HL-60 (cell line): Measurements from ENCODE around the gene KRT15.

ENCODE experiments used
- DNase-seq, 2 experiments: peaks; one replicate each; pipeline ENCODE4 v3.0.0-alpha.2; 2010 to 2020; ENCODE audit warnings: low read depth in 1 of 2, low spot score in 1 of 2
- H3K27ac ChIP-seq: fragments of 250-450 bp; sonication (Bioruptor Pico); replicated peaks from 2 replicates; pipeline ENCODE4 v1.5.1; 2020; ENCODE audit warnings: mild to moderate bottlenecking, moderate library complexity
- H3K27me3 ChIP-seq: fragments of 250-450 bp; sonication (Bioruptor Pico); 2 replicates; pipeline ENCODE4 v1.5.1; 2021; ENCODE audit warnings: mild to moderate bottlenecking, moderate library complexity; ENCODE audit not compliant: insufficient read depth, poor library complexity, severe bottlenecking
- H3K4me3 ChIP-seq: replicated peaks from 2 replicates; pipeline ENCODE4 v1.5.1; 2011; ENCODE audit warnings: mild to moderate bottlenecking, control low read depth, low read length; ENCODE audit not compliant: insufficient read depth
- CTCF ChIP-seq: IDR thresholded peaks from one replicate; pipeline ENCODE4 v1.5.1; 2011; ENCODE audit warnings: low read length, control low read depth, inconsistent platforms; ENCODE audit not compliant: insufficient read depth
- GABPA ChIP-seq: IDR thresholded peaks from 2 replicates; pipeline ENCODE4 v1.6.1; 2012; ENCODE audit warnings: low read depth
- POLR2AphosphoS5 ChIP-seq: IDR thresholded peaks from 2 replicates; pipeline ENCODE4 v1.6.1; 2012; ENCODE audit warnings: low read depth
- REST ChIP-seq: IDR thresholded peaks from 2 replicates; pipeline ENCODE4 v1.6.1; 2012; ENCODE audit warnings: low read depth; ENCODE audit not compliant: insufficient replicate concordance
- SPI1 ChIP-seq: IDR thresholded peaks from 2 replicates; pipeline ENCODE4 v1.6.1; 2012; ENCODE audit warnings: low read depth, mild to moderate bottlenecking, borderline replicate concordance

The KRT15 gene

GRCh38 chr17:41492351-41492750 lies 26.3 kb downstream of the KRT15 start:
- TF ChIP-seq REST (no peak), CTCF (no peak), GABPA (no peak), SPI1 (0 out of 2 replicates have a peak, but pooled peaks have one; percentile 5), POLR2AphosphoS5 (no peak)
- no peak for DNase-seq
- Histone ChIP-seq H3K4me3 (no peak overlapping the region), H3K27me3 (no peaks in the 10 kb centered on the region), H3K27ac (no peak overlapping the region)

- Histone ChIP-seq H3K27me3 (no peaks in the 10 kb centered on the region), H3K27ac (no peak overlapping the region), H3K4me3 (no peak overlapping the region)
- TF ChIP-seq SPI1 (no peak), REST (no peak), POLR2AphosphoS5 (no peak)
- no peak for DNase-seq
Observed at GRCh38 chr17:41491476-41491875, 27.2 kb downstream of the KRT15 start.

- Histone ChIP-seq H3K27ac (no peak overlapping the region), H3K27me3 (no peaks in the 10 kb centered on the region), H3K4me3 (no peak overlapping the region)
- no peak for TF ChIP-seq CTCF
- DNase-seq, result no peak
Observed at GRCh38 chr17:41490000-41490990, 28.4 kb downstream of the KRT15 start.

GRCh38 chr17:41489531-41489930 lies 29.2 kb downstream of the KRT15 start, which contains the start of gene KRT36:
Gene KRT36, minus strand, starts transcription at chr17:41489910. Its CDS starts 46 bp downstream, at chr17:41489864.
- DNase-seq, result no peak
- Histone ChIP-seq H3K4me3 (no peak within 1 kb of the TSS), H3K27ac (no peak within 1 kb of the TSS), H3K27me3 (no peaks in the 10 kb centered on the region)
- TF ChIP-seq CTCF (no peak), GABPA (no peak), REST (no peak)
